ENCODE measurements around the gene TRIM21. TPM values are rescaled to one million over a fixed set of nuclear protein-coding genes. Genes with fewer than 3 reads are reported as not detected.

Gene TRIM21
- total RNA-seq (2022; extraction: Qiagen RNA extraction; ENCODE audit: low read depth) = 18.0 to 24.6 TPM (median 20.7 TPM) in 5 replicates

DNA sequence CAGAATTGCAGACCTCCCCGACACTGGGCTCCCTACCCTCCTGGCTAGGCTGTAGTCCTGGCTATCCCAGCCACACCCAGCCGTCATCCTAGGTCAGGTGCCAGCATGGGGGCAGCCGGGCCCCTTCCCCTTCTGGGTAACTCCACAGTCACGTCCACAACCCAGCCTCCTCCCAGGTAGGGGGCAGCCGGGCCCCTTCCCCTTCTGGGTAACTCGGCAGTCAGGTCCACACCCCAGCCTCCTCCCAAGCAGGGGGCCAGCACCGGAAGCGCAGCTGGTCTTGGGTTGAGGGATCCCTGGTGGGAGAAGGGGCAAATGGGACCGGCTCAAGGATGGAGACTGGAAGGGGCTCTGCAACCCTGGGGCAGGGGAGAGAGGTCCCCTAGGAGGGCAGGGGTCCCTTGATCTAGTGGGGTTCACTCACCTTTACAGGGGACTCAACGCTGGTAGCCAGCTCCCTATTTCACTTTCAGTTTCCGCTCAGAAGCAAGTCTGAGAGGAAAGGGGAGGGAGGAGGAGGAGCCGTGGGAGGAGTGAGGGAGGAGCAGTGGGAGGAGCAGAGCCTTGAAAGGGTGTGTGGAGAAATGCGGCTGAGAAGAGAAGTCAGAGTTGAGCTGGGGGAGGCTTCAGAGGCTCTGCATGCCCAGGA is at the start of gene TRIM21:
Gene TRIM21, minus strand, starts transcription at position 494 of the 649 bp plus-strand sequence. CDS start 3,293 bp downstream, outside the sequence.

GRCh38 chr11:4368286-4368685 is 25.2 kb downstream of the TRIM21 start, which contains the start of gene OR52B4:
OR52B4 (minus strand) TSS chr11:4368386; CDS start chr11:4368295, 91 bp downstream.

Other genes starting within 250 kb of the TRIM21 start
- not detected in 5 replicates for gene OR52B4, start 25.3 kb downstream of the TRIM21 start, total RNA-seq (2022; extraction: Qiagen RNA extraction; ENCODE audit: low read depth)
- not detected in 5 replicates for gene OR52K2, start 55.6 kb upstream of the TRIM21 start, total RNA-seq (2022; extraction: Qiagen RNA extraction; ENCODE audit: low read depth)
- gene OR52K1, start 88.9 kb upstream of the TRIM21 start, total RNA-seq (2022; extraction: Qiagen RNA extraction; ENCODE audit: low read depth) = not detected in 5 replicates
- not detected in 5 replicates for gene OR52M1, start 151.5 kb upstream of the TRIM21 start, total RNA-seq (2022; extraction: Qiagen RNA extraction; ENCODE audit: low read depth)
- not detected in 5 replicates for gene OR52I2, start 188.0 kb upstream of the TRIM21 start, total RNA-seq (2022; extraction: Qiagen RNA extraction; ENCODE audit: low read depth)
- gene OR52I1, start 200.3 kb upstream of the TRIM21 start, total RNA-seq (2022; extraction: Qiagen RNA extraction; ENCODE audit: low read depth) = not detected in 5 replicates
- gene TRIM68, start 214.5 kb upstream of the TRIM21 start, total RNA-seq (2022; extraction: Qiagen RNA extraction; ENCODE audit: low read depth) = 8.0 to 10.8 TPM (median 9.3 TPM) in 5 replicates
- not detected in 5 replicates for gene OR51D1, start 243.8 kb upstream of the TRIM21 start, total RNA-seq (2022; extraction: Qiagen RNA extraction; ENCODE audit: low read depth)